ENCODE data around the gene CCDC50. TPM values are rescaled to one million over a fixed set of nuclear protein-coding genes. Genes with fewer than 3 reads are reported as not detected.

Gene CCDC50
- total RNA-seq, 1 donor from 2014 or later, result 178 TPM

DNA sequence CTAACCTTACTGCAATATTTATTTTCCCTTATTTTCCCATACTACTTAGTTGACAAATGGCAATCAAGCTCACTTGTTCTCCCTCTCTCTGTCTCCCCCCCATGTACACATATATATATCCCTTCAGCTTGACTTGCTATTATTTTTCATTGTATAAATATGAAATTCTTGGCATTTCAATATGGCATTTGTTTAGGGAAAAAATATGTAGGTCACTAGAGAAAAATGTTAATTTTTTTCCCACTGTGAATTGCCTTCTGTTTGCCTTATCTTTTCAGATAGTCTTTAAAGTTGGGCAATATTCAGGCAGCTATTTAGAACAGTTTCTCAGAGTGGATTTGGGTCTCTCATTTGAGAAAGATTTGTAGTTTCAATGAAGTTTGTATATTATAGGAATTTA, 64.0 kb downstream of the CCDC50 start:
- TF ChIP-seq, protein P1, sequence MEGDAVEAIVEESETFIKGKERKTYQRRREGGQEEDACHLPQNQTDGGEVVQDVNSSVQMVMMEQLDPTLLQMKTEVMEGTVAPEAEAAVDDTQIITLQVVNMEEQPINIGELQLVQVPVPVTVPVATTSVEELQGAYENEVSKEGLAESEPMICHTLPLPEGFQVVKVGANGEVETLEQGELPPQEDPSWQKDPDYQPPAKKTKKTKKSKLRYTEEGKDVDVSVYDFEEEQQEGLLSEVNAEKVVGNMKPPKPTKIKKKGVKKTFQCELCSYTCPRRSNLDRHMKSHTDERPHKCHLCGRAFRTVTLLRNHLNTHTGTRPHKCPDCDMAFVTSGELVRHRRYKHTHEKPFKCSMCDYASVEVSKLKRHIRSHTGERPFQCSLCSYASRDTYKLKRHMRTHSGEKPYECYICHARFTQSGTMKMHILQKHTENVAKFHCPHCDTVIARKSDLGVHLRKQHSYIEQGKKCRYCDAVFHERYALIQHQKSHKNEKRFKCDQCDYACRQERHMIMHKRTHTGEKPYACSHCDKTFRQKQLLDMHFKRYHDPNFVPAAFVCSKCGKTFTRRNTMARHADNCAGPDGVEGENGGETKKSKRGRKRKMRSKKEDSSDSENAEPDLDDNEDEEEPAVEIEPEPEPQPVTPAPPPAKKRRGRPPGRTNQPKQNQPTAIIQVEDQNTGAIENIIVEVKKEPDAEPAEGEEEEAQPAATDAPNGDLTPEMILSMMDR (IDR thresholded peaks at IDR 0.05; ENCODE audit: insufficient read depth, low read length, poor library complexity, severe bottlenecking), result no peak
- no peak overlapping the region for H3K4me3 ChIP-seq (ENCODE audit: low read depth, low read length)
- no peaks in the 10 kb centered on the region for H3K27me3 ChIP-seq (ENCODE audit: control insufficient read depth, insufficient read depth, low read length)
- peaks cover 2% of the 10 kb centered on the region for H3K36me3 ChIP-seq (ENCODE audit: control insufficient read depth, insufficient read depth, low read length)
- DNase-seq (ENCODE audit: low read depth), result no peak

DNA sequence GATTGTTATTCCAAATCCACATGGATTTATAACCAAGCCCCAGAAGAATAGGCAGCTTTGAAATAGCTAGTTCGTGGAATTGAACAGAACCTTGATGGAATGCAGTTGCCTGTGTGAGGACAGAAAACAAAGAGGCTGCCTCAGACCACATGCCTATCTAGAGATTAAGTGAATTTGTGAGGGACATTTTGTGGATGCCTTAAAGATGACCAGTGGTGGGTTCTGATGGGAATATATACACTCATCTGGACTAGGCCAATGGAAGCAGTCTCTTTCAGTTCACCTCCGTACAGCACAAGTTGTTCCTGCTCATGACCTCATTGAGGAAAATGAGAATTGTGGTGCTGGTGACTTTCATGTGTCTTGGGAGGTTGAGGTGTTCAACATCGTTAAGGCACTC, 68.6 kb downstream of the CCDC50 start:
- no peak for DNase-seq (ENCODE audit: low read depth)
- no peaks in the 10 kb centered on the region for H3K27me3 ChIP-seq (ENCODE audit: control insufficient read depth, insufficient read depth, low read length)
- TF ChIP-seq, protein P1 (IDR thresholded peaks at IDR 0.05; ENCODE audit: insufficient read depth, low read length, poor library complexity, severe bottlenecking), result no peak

DNA sequence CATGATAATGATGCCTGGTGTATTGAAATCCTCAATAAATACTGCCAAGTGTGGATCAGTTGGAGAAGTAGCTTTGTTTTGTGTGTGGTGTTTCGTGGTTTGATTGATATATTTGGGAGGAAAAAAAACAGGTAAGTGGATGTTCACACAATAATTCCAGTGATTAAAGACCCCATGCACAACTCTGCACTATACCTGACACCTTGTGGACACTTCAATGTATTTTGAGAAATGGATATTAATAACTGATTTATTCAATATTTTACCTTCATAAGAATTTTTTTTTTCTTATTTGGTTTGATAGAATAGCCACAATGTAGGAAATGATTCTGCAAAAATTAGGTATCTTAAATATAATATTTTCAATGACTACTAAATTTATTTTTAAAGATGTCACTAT, 69.4 kb downstream of the CCDC50 start:
- TF ChIP-seq, protein P1 (IDR thresholded peaks at IDR 0.05; ENCODE audit: insufficient read depth, low read length, poor library complexity, severe bottlenecking), result no peak
- H3K27me3 ChIP-seq (ENCODE audit: control insufficient read depth, insufficient read depth, low read length), result no peaks in the 10 kb centered on the region
- no peak for DNase-seq (ENCODE audit: low read depth)

More for the DNA sequence above, 68.6 kb downstream of the CCDC50 start:
- Histone ChIP-seq H3K36me3 (ENCODE audit: control insufficient read depth, insufficient read depth, low read length) (peaks cover 3% of the 10 kb centered on the region), H3K4me3 (ENCODE audit: low read depth, low read length) (no peak overlapping the region)

DNA sequence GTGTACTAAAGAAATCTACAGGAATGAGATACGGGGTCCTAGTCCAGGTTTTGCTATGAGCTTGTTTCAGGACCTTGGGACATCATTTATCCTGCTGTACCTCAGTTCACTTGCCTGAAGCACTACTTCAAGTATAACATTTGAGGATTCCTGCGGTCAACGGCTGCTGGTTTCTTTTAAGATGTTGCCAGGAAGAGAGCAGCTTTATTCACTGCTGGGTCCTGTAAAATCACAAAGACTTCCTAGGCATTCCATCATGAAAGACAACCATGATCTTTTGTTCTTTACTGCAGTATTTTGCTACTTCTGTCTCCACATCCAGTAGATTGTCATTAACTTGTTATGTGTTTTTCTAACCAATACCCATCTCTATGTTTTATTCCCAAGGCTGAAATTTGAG, 70.7 kb downstream of the CCDC50 start:
- no peak for DNase-seq (ENCODE audit: low read depth)
- TF ChIP-seq, protein P1 (IDR thresholded peaks at IDR 0.05; ENCODE audit: insufficient read depth, low read length, poor library complexity, severe bottlenecking), result no peak
- H3K36me3 ChIP-seq (ENCODE audit: control insufficient read depth, insufficient read depth, low read length), result peaks cover 3% of the 10 kb centered on the region
- H3K27me3 ChIP-seq (ENCODE audit: control insufficient read depth, insufficient read depth, low read length), result no peaks in the 10 kb centered on the region
- no peak overlapping the region for H3K4me3 ChIP-seq (ENCODE audit: low read depth, low read length)

More for the DNA sequence above, 69.4 kb downstream of the CCDC50 start:
- no peak overlapping the region for H3K4me3 ChIP-seq (ENCODE audit: low read depth, low read length)
- H3K36me3 ChIP-seq (ENCODE audit: control insufficient read depth, insufficient read depth, low read length), result peaks cover 3% of the 10 kb centered on the region

DNA sequence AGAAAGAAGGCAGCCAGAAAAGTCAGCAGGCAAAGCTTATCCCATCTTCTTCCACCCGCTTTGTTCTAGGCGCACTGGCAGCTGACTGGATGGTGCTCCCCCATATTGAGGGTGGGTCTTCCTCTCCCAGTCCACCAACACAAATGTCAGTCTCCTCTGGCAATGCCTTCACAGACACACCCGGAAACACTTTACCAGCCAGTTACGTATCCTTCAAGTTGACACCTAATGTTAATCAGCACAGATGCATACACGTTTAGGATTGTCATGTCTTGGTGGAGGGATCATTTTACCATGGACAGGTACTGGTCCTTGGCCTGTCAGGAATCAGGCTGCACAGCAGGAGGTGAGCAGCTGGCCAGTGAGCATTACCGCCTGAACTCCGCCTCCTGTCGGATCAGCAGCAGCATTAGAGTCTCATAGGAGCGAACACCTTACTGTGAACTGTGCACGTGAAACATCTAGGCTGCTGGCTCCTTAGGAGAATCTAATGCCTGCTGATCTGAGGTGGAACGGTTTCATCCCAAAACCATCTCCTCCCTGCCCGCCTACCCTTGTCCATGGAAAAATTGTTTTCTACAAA, 72.7 kb downstream of the CCDC50 start:
- H3K36me3 ChIP-seq (ENCODE audit: control insufficient read depth, insufficient read depth, low read length), result peaks cover 3% of the 10 kb centered on the region
- TF ChIP-seq, protein P1 (IDR thresholded peaks at IDR 0.05; ENCODE audit: insufficient read depth, low read length, poor library complexity, severe bottlenecking), result no peak
- no peak for DNase-seq (ENCODE audit: low read depth)
- no peaks in the 10 kb centered on the region for H3K27me3 ChIP-seq (ENCODE audit: control insufficient read depth, insufficient read depth, low read length)
- no peak overlapping the region for H3K4me3 ChIP-seq (ENCODE audit: low read depth, low read length)

DNA sequence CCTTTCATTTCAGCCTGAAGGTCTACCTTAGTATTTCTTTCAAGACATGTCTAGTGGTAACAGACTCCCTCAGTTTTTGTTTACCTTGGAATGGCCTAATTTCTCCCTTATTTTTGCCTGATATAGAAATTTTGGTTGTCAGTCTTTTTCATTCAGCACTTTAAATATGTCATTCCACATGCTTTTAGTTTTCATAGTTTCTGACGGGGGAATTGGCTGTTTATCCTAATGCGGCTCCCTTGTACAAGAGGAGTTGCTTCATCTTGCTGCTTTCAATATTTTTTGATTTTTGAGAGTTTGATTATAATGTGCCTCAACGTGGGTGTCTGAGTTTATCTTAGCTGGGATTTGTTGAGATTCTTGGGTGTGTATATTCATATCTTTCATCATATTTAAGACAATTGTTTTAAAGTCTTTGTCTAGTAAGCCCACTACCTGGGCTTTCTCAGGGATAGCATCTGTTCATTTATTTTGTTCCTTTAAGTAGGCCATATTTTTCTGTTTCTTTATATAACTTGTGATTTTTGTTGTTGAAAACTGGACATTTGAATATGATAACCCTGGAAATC, 80.7 kb downstream of the CCDC50 start:
- TF ChIP-seq, protein P1 (IDR thresholded peaks at IDR 0.05; ENCODE audit: insufficient read depth, low read length, poor library complexity, severe bottlenecking), result no peak
- Histone ChIP-seq H3K4me3 (ENCODE audit: low read depth, low read length) (no peak overlapping the region), H3K27me3 (ENCODE audit: control insufficient read depth, insufficient read depth, low read length) (no peaks in the 10 kb centered on the region), H3K36me3 (ENCODE audit: control insufficient read depth, insufficient read depth, low read length) (no peaks in the 10 kb centered on the region)
- DNase-seq (ENCODE audit: low read depth), result no peak
